ENCODE data around the gene MCMBP.

GRCh38 chr10:119811122-119811521 lies 61.5 kb downstream of the MCMBP start:
- TF ChIP-seq, protein P1, sequence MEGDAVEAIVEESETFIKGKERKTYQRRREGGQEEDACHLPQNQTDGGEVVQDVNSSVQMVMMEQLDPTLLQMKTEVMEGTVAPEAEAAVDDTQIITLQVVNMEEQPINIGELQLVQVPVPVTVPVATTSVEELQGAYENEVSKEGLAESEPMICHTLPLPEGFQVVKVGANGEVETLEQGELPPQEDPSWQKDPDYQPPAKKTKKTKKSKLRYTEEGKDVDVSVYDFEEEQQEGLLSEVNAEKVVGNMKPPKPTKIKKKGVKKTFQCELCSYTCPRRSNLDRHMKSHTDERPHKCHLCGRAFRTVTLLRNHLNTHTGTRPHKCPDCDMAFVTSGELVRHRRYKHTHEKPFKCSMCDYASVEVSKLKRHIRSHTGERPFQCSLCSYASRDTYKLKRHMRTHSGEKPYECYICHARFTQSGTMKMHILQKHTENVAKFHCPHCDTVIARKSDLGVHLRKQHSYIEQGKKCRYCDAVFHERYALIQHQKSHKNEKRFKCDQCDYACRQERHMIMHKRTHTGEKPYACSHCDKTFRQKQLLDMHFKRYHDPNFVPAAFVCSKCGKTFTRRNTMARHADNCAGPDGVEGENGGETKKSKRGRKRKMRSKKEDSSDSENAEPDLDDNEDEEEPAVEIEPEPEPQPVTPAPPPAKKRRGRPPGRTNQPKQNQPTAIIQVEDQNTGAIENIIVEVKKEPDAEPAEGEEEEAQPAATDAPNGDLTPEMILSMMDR (IDR thresholded peaks at IDR 0.05 in 8 of 11, conservative IDR thresholded peaks at IDR 0.05 in 3 of 11) = no peak
- TF ChIP-seq POLR2A (IDR thresholded peaks at IDR 0.05) (no peak), POLR2AphosphoS5 (IDR thresholded peaks at IDR 0.05) (no peak)

Measured in spleen (tissue), 7 donors.